ENCODE data around the gene APPBP2. TPM values are rescaled to one million over a fixed set of nuclear protein-coding genes. Genes with fewer than 3 reads are reported as not detected.

Gene APPBP2
- total RNA-seq, 3 donors from 2014 or later: 31.0 to 50.1 (median 35.0) TPM

GRCh38 chr17:60468371-60468770, 57.7 kb downstream of the APPBP2 start:
- DNase-seq: no peak
- no peak for TF ChIP-seq CTCF (IDR thresholded peaks at IDR 0.05)
- no peak for ATAC-seq
- H3K36me3 ChIP-seq (ENCODE audit: low read depth): no peaks in the 10 kb centered on the region
- intact Hi-C loops (cut with DNase I, micrococcal nuclease): no loop called here
- no peaks in the 10 kb centered on the region for H3K9me3 ChIP-seq
- no peak overlapping the region for H3K4me3 ChIP-seq
- H3K4me1 ChIP-seq (ENCODE audit: low read depth): no peaks in the 10 kb centered on the region

DNA sequence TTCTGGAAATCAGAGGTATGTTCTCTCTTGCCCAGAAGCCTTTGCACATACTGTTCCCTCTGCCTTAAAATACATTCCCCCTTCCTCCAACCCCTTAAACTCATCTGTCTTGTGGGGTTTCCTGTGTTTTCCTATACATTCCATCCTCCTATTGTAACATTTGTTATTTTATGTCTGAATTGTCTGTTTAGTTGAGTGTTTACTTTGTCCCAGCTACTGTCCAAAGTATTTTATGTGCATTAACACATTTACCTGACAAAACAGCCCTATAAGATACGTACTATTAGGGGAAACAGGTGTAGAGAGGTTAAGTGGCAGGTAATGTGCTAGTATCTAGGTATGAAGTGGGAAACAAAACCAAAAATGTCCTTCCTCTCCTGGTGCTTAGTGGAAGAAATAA, 61.7 kb downstream of the APPBP2 start:
- H3K36me3 ChIP-seq (ENCODE audit: low read depth): peaks cover 3% of the 10 kb centered on the region

DNA sequence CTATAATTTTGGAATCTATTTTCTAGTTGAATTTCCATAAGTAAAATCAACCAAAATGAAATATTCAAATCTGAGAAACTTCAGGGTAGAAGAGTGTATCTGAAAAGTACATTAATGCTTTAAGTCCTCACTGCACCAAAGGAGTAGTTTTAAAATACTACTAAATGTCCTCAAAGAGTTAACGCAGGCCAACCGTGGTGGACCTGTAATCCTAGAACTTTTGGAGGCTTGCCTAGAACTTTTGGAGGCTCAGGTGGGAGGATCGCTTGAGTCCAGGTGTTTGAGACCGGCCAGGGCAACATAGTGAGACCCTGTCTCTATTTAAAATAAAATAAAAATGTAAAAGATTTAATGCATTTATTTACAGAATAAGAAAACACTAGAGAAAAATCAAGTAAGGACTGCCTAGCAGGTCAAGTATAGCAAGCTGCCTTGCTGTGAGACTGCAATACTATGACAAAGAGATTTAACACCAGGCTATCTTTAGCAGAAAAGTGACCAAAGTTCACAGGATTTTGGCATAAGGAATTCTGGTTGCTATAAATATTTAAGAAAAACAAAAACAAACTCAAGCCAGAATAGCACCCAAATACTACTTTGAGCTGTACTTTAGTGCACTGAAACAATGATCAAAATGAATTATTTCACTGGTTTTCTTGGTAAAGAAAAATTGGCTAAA, 62.7 kb downstream of the APPBP2 start:
- no peak for DNase-seq
- peaks cover 4% of the 10 kb centered on the region for H3K36me3 ChIP-seq (ENCODE audit: low read depth)
- no peaks in the 10 kb centered on the region for H3K4me1 ChIP-seq (ENCODE audit: low read depth)
- no peak for ATAC-seq
- no peaks in the 10 kb centered on the region for H3K9me3 ChIP-seq
- TF ChIP-seq CTCF (IDR thresholded peaks at IDR 0.05): no peak
- H3K4me3 ChIP-seq: no peak overlapping the region
- intact Hi-C loops (cut with DNase I, micrococcal nuclease): no loop called here

More for the DNA sequence above, 61.7 kb downstream of the APPBP2 start:
- H3K4me3 ChIP-seq: no peak overlapping the region
- DNase-seq: no peak
- ATAC-seq: no peak
- no peaks in the 10 kb centered on the region for H3K9me3 ChIP-seq
- no peaks in the 10 kb centered on the region for H3K4me1 ChIP-seq (ENCODE audit: low read depth)
- TF ChIP-seq CTCF (IDR thresholded peaks at IDR 0.05): no peak
- intact Hi-C loops (cut with DNase I, micrococcal nuclease): no loop called here

DNA sequence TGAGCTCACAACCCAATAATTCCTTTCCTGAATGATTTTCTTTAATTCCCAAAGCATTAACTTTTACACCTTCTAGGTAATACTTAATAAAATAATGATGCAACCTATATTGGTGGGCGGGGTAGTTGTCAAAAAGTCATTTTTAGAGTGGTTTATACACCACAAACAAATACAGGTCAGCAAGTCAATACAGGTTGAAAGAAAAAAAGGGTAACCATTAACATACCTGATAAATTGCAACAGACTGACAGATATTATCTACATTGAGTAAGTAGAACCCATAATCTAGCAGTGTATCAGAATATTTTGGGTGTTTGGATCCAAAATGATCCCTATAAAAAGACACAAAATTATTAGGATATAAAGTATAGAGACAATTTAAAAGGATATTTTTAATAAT, 64.5 kb downstream of the APPBP2 start:
- no peaks in the 10 kb centered on the region for H3K4me1 ChIP-seq (ENCODE audit: low read depth)
- ATAC-seq (no peak), DNase-seq (no peak)
- no peak overlapping the region for H3K4me3 ChIP-seq
- intact Hi-C loops (cut with DNase I, micrococcal nuclease): no loop called here
- no peak for TF ChIP-seq CTCF (IDR thresholded peaks at IDR 0.05)
- H3K36me3 ChIP-seq (ENCODE audit: low read depth): peaks cover 4% of the 10 kb centered on the region
- H3K9me3 ChIP-seq: no peaks in the 10 kb centered on the region

GRCh38 chr17:60457148-60457547, 68.9 kb downstream of the APPBP2 start:
- Histone ChIP-seq H3K4me3 (no peak overlapping the region), H3K9me3 (no peaks in the 10 kb centered on the region), H3K4me1 (ENCODE audit: low read depth) (no peaks in the 10 kb centered on the region), H3K36me3 (ENCODE audit: low read depth) (peaks cover 10% of the 10 kb centered on the region)
- intact Hi-C loops (cut with DNase I, micrococcal nuclease): no loop called here
- no peak for TF ChIP-seq CTCF (IDR thresholded peaks at IDR 0.05)
- ATAC-seq (no peak), DNase-seq (no peak)

DNA sequence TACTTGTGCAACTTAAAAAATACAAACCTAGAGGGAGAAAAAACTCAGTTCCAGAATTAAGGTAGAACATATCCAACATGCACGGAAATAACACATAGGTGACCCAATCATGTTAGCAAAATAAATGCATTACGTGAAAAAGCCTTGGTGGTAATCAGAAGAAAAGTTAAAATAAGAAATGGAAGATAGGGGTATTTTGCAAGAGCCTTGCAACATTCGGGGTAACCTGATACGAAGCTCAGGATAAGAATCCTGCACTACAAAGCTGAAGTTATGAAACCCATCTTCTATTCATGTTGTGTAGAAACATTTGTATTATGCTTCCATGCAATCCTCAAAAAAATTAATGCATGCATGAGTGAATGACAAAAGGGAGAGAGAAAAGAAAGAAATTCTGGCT, 70.7 kb downstream of the APPBP2 start:
- TF ChIP-seq CTCF (IDR thresholded peaks at IDR 0.05): no peak
- DNase-seq (no peak), ATAC-seq (no peak)
- Histone ChIP-seq H3K4me1 (ENCODE audit: low read depth) (no peaks in the 10 kb centered on the region), H3K36me3 (ENCODE audit: low read depth) (peaks cover 10% of the 10 kb centered on the region), H3K9me3 (no peaks in the 10 kb centered on the region), H3K4me3 (no peak overlapping the region)
- intact Hi-C loops (cut with DNase I, micrococcal nuclease): no loop called here

Data from mucosa of descending colon (tissue), 3 donors.